Sciatic nerve (tissue), 2 donors: ENCODE measurements around the gene TOGARAM1. TPM values are rescaled to one million over a fixed set of nuclear protein-coding genes. Genes with fewer than 3 reads are reported as not detected.

Experiments
- ATAC-seq: fragments of 200-7000 bp; cut with Tn5 transposase; one replicate; pipeline ENCODE4 v1.9.1; 2020; ENCODE audit warnings: mild to moderate bottlenecking, moderate library complexity
- DNase-seq: peaks from one replicate; pipeline ENCODE4 v3.0.0-alpha.2; 2020; ENCODE audit warnings: low spot score
- intact Hi-C: fragments of 100-400 bp; cut with DNase I; formaldehyde crosslinking; loops from one replicate; pipeline ENCODE4 v1.14.2; 2022
- total RNA-seq: library from RNA; stranded (reverse); fragmentation: NEBNext Ultra II Directional; extraction: Animal tissue kit (Norgen Biotek cat#: 25700); gene quantifications from one replicate; pipeline ENCODE4 v1.2.1, GENCODE V29; 2021
- donor health status: DM: no; HTN: no; CAD: no.
- donor health status: DM: no; HTN: no; CAD: no.

TOGARAM1 gene
- total RNA-seq, 1 donor from 2014 or later = 26.8 TPM

DNA sequence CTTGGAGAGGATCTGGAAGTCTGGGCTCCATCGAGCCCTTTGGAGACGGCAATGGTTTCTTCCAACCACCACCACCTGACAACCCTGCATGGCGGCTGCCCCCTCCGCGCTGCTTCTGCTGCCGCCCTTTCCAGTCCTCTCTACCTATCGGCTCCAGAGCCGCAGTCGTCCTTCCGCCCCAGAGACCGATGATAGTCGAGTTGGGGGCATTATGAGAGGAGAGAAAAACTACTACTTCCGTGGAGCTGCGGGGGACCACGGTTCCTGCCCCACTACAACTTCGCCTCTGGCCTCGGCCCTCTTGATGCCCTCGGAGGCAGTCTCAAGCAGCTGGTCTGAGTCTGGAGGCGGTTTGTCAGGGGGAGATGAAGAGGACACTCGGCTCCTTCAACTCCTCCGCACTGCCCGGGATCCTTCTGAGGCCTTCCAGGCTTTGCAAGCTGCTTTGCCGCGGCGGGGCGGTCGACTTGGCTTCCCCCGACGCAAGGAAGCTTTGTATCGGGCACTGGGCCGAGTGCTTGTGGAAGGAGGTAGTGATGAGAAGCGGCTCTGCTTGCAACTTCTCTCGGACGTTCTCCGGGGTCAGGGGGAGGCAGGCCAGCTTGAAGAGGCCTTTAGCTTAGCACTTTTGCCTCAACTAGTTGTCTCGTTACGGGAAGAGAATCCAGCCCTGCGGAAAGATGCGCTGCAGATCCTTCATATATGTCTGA, 499 bp downstream of the TOGARAM1 start:
- intact Hi-C loops = no loop called here
- ATAC-seq (peak; percentile 61), DNase-seq (peak; percentile 74)

DNA sequence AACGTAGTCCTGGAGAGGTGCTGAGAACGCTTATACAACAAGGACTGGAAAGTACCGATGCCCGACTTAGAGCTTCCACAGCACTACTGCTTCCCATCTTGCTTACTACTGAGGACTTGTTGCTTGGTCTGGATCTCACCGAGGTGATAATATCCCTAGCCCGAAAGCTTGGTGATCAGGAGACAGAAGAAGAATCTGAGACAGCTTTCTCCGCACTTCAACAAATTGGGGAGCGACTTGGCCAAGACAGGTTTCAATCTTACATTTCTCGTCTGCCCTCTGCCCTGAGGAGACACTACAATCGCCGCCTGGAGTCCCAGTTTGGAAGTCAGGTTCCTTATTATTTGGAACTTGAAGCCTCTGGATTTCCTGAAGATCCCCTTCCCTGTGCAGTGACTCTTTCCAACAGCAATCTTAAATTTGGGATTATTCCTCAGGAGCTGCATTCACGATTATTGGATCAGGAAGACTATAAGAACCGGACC, 1.1 kb downstream of the TOGARAM1 start:
- intact Hi-C loops = no loop called here
- ATAC-seq = no peak
- DNase-seq = no peak

- ATAC-seq = no peak
- DNase-seq = no peak
- intact Hi-C loops = no loop called here
Observed at GRCh38 chr14:44963775-44964380, 1.9 kb downstream of the TOGARAM1 start.

DNA sequence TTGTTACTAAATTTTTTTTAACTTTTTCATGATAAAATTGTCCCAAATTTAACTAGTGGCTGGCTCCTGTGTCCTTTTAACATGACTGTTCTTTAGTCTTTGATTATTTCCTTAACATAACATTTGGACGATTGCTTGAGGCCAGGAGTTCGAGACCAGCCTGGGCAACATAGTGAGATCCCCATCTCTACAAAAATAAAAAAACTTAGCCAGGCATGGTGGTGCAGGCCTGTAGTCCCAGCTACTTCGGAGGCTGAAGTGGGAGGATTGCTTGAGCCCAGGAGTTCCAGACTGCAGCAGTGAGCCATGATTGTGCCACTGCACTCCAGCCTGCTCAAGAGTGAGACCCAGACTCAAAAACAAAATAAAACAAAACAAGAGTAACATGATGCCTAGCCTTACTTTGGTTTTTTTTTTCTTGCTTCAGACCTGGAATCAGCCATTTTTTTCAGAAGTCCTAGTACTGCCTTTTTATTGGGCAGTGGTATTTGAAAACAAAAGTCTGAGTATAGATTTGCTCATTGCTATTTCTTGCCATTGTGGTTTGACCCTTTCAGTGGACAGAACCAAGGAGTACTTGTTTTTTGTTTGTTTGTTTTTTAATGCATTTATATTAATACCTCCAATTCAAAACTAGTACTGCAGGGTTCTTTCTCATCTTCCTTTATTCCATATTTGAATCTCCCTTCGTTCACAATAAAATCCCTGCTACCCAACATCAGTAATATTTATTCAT, 4.8 kb downstream of the TOGARAM1 start:
- ATAC-seq = no peak
- intact Hi-C loops = no loop called here

DNA sequence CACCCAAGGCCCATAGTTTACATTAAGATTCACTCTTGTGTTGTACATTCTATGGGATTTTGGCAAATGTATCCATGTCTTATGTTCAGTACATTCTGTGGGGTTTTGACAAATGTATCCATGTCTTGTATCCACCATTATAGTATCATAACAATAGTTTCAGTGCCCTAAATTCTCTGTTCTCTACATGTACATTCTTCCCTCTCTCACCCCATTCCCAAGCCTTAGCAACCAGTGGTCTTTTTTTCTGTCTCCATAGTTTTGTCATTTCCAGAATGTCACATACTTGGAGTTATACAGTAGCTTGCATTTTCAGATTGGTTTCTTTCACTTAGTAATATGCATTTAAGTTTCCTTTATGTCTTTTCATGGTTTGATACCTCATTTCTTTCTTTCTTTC, 6.7 kb downstream of the TOGARAM1 start:
- ATAC-seq (no peak), DNase-seq (no peak)
- intact Hi-C loops = no loop called here

More for the DNA sequence above, 4.8 kb downstream of the TOGARAM1 start:
- no peak for DNase-seq

GRCh38 chr14:44970907-44971306, 8.9 kb downstream of the TOGARAM1 start:
- no peak for DNase-seq

GRCh38 chr14:44971459-44971858, 9.5 kb downstream of the TOGARAM1 start:
- DNase-seq = no peak
- intact Hi-C loops = no loop called here
- no peak for ATAC-seq

More at GRCh38 chr14:44970907-44971306, 8.9 kb downstream of the TOGARAM1 start:
- intact Hi-C loops = no loop called here
- ATAC-seq = no peak

- DNase-seq (no peak), ATAC-seq (no peak)
- intact Hi-C loops = no loop called here
Observed at GRCh38 chr14:44979273-44979672, 17.3 kb downstream of the TOGARAM1 start.

DNA sequence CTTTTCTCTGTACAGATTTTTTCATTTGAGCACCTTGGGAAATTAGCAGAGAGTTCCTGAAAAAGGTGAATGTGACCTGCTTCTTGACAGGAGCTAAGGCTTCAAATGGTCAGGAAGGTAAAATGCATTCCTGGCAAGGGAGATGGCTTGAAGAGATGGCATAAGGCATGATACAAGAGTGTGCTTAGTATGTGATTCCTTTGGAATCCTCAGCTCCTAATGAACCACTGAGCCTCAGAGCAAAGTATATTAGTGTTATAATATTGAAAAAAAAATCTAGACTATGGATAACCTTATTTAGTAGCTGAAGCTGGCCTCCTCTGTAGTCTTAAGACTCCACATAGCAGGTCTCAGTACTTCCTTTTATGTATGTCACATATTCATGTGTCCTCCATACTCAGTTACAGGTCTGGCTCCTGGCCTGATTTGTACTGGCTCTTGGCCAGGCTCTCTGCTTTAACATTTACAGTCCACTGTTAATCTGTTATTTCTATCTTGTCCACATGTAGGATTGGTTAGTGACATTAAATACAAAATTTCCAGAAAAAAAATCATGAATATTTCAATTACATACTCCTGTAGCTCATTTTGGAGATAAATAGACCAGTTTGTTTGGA, 17.9 kb downstream of the TOGARAM1 start:
- DNase-seq (no peak), ATAC-seq (no peak)
- intact Hi-C loops = no loop called here

DNA sequence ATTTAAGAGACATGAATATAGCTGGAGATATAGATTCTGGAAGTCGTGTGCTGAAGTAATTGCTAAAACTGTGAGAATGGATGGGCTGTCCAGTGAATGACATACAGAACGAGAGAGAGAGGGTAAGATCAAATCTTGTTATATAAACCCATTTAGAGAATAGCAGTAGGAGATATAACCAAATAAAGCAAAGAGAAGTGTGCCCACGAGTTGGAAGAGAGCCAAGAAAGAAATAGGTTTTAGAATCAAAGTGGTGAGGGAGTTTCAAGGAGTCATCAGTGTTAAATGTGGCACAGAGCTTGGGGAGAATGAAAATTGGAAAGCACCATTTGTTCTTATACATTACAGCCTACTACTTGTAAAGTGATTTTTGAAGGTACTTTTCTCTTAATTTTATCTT, 19.2 kb downstream of the TOGARAM1 start:
- ATAC-seq (no peak), DNase-seq (no peak)
- intact Hi-C loops = no loop called here

DNA sequence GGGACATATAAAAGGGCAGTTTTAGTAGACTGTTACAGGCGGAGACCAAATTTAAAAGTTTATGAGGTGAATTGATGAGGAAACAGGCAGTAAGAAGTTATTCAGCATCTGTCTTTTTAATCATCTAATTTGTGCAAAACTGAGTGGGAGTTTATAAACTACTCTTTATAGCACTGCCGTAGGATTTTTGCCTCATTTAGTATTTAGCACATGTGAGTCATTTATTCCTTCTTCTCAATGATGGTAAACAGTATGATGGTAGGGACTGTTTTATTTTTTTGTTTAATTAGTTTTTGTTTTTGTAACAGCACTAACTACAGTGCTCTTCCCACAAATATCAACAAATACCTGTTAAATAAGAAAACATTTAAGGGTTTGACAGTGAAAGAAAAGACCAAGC, 20.6 kb downstream of the TOGARAM1 start:
- no peak for ATAC-seq
- intact Hi-C loops = no loop called here
- no peak for DNase-seq

DNA sequence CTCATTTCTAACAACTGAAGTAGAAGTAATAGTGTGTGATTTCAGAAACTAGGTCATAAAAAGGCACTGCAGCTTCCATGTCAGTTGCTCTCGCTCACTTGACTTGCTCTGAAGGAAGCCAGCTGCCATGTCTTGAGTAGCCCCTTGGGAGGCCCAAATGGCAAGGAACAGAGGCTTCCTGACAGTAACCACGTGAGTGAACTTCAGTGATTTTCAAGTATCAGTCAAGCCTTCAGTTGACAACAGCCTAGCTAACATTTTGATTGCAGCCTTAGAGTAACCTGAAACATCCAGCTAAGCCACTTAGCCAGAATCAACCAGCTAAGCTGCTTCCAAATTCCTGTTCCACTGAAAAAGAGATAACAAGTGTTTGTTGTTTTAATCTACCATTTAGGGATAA, 26.7 kb downstream of the TOGARAM1 start:
- ATAC-seq (peak; percentile 41), DNase-seq (no peak)
- intact Hi-C loops = no loop called here

DNA sequence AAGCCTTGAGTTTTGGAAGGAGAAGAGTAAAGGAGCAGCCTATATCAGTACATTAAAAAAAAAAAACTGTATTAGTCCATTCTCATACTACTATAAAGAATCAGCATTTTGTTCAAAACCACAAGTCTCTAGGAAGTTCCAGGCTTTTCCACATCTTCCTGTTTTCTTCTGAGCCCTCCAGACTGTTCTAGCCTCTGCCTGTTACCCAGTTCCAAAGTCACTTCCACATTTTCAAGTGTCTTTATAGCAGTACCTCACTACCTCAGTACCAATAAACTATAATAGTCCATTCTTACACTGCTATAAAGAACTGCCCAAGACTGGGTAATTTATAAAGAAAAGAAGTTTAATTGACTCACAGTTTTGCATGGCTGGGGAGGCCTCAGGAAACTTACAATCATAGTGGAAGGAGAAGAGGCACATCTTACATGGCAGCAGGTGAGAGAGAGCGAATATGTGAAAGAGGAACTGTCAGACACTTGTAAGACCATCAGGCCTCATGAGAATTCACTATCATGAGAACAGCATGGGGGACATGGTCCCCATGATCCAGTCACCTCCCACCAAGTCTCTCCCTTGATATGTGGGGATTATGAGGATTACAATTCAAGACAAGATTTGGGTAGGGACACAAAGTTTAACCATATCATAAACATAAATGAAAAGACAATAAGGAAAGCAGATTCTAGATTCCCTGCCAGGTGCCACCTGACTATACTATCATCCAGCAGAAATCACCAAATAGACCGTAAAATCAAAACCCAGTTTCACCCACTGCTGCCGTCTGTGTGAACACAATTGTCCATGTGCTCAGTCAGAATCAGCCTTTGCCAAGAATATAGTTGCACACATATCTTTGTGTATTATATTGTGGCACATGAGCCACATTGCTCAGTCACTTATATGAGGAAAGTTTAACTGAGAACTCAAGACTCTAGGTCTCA, 27.8 kb downstream of the TOGARAM1 start:
- intact Hi-C loops = no loop called here
- DNase-seq = no peak
- ATAC-seq = peak; percentile 59

- ATAC-seq (no peak), DNase-seq (no peak)
- intact Hi-C loops = no loop called here
Observed at GRCh38 chr14:44990533-44990932, 28.5 kb downstream of the TOGARAM1 start.

DNA sequence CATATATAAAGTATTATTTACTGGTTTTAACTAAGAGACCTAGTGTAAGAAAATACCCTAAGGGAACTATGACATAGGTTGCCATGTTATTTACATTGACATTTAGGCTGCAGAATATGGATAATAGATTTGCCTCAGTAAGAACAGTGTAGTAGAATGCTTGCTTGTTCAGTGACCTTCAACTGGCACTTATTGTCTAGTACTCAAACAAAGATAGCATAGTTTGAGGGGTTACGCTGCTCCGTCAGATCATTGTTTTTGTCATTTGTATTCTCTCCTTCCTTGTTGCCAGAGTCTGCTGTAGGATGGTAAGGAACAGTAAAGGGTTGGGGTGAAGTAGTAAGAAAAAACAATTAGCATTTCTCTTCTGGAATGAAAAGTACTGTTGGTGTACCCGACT, 33.2 kb downstream of the TOGARAM1 start:
- peak; percentile 41 for ATAC-seq
- intact Hi-C loops = no loop called here

DNA sequence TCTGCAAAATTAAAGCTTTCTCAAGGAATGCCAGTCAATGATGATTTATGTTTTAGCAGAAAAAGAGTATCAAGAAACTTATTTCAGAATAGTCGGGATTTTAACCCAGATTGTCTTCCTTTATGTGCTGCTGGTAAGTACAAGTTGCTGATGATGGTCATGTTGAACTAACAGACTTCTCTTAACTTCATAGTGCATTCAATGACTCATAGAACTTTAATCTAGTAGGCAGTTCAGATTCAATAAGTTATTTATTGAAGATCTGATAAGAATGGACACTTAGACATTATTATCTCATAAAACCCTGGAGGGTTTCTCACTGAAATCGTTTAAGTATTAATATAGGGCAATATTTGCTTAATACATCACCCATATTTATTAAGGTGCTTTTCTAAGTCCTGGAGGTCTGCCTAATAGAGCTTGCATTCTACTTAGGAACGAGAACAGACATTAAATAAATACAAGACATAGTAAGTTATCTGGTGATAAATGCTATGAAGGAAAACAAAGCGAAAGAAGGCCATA, 33.8 kb downstream of the TOGARAM1 start:
- intact Hi-C loops = no loop called here
- DNase-seq (no peak), ATAC-seq (no peak)

More for the DNA sequence above, 33.2 kb downstream of the TOGARAM1 start:
- no peak for DNase-seq

GRCh38 chr14:45003924-45004323, 41.9 kb downstream of the TOGARAM1 start:
- DNase-seq = no peak
- no peak for ATAC-seq
- intact Hi-C loops = no loop called here

DNA sequence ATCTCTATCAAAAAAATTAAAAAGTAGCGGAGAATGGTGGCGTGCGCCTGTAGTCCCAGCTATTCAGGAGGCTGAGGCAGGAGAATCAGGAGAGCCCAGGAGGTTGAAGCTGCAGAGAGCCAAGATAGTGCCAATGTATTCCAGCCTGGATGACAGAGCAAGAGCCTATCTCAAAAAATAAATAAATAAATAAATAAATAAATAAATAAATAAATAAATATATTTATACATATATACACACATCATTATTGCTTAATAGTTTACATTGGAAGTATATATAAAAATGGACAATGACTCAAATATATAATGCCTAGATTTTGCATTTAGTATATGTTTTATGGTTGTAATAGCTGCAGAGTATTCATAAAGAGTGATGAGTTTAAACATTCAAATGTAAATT, 53.1 kb downstream of the TOGARAM1 start:
- no peak for ATAC-seq

More for the DNA sequence above, 53.1 kb downstream of the TOGARAM1 start:
- no peak for DNase-seq
- intact Hi-C loops = no loop called here
